Medulla oblongata (tissue), 1 donor: ENCODE measurements around the gene GGA1.
"Not testable (repeated sequence)": the region's sequence is repeated elsewhere in the genome, so short reads cannot be mapped to it uniquely, and the experiment has no call there.

Experiments
- DNase-seq: peaks from one replicate; pipeline ENCODE4 v3.0.0-alpha.2; 2015; ENCODE audit errors: extremely low spot score

The GGA1 gene

GRCh38 chr22:37650463-37651136, 42.0 kb downstream of the GGA1 start:
- DNase-seq: no peak

GRCh38 chr22:37654563-37655251, 46.1 kb downstream of the GGA1 start:
- no peak for DNase-seq

DNA sequence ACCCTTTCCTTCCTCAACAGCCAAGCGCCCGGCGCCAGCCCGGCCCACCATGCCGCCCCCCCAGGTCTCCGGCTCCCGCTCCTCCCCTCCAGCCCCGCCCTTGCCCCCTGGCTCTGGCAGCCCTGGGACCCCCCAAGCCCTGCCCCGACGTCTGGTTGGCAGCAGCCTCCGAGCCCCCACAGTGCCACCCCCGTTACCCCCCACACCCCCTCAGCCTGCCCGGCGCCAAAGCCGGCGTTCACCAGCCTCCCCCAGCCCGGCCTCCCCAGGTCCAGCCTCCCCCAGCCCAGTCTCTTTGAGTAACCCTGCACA, 46.6 kb downstream of the GGA1 start:
- no peak for DNase-seq

GRCh38 chr22:37656583-37656982, 47.9 kb downstream of the GGA1 start:
- DNase-seq: not testable (repeated sequence)

- DNase-seq: no peak
These were observed 49.0 kb downstream of the GGA1 start for GRCh38 chr22:37657590-37658132.

DNA sequence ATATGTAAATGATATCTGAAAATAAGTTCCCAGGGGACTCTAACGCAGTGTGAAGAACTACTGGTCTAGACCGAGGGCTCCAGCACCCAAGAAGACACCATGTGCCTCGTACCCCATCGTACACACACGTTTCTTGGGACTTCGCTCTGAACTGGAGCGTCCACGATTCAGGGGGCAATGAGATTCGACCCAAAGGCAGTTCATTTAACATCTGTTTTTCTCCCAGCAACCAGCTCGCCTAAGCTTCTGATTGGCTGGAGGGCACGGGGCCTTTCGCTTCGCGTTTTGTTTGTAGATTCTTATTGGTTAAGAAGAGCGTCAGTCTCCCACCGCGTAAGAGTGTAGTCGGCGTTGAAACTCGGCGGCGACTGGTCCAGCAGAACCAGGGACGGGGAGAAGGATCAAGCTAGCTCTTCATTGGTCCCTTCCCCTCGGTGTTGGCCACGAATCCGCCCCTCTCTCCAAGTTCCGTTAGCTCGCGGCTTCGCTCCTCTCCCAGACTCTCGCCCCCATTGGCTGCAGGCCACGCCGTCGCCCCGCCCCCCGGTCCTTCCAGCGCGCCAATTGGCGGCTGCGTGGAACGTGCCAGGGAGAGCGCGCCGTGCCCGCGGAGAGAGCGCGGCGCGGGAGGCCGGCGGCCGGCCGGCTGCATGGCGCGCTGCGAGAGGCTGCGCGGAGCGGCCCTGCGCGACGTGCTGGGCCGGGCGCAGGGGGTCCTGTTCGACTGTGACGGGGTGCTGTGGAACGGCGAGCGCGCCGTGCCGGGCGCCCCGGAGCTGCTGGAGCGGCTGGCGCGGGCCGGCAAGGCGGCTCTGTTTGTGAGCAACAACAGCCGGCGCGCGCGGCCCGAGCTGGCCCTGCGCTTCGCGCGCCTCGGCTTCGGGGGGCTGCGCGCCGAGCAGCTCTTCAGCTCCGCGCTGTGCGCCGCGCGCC, 49.8 kb downstream of the GGA1 start, which contains the start of gene PDXP:
Gene PDXP, plus strand, starts transcription at position 591 of the 933 bp plus-strand sequence. Its CDS starts 60 bp downstream, at position 651.
- peak; percentile 100 for DNase-seq

GRCh38 chr22:37659066-37659896, 50.6 kb downstream of the GGA1 start:
- no peak for DNase-seq

DNA sequence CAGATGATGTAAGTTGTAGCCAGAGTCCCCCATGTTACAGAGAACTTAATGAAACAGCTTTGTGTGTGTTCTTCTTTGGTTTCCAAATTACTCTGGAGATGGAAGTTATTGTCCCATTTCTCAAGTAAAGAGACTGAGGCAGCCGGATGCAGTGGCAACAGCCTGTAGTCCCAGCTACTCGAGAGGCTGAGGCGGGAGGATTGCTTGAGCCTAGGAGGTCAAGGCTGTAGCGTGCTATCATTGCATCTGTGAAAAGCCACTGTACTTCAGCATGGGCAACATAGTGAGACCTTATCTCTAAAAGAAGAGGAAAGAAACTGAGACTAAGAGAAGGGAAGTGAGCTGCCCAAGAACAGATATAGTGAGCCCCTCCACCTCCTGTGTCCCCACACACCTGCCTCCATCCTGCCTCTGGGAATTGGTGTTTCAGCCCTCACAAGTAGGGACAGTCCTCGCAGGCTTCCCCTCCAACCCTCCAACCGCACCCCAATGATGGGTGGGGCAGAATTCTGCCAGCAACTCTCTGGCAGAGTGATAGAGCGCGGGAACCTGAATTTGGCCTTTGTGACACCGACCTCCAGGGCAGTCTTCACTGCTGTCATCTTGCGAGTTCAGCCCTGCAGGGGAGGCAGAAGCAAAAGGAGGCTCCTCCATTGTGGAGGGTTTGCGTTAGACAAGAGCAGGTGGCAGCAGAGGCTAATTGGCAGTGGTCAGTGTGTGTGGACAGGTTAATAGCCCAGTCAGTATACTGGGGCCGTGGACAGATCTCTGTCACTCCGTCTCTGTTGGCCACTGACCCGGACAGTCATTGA, 51.5 kb downstream of the GGA1 start:
- DNase-seq: no peak

DNA sequence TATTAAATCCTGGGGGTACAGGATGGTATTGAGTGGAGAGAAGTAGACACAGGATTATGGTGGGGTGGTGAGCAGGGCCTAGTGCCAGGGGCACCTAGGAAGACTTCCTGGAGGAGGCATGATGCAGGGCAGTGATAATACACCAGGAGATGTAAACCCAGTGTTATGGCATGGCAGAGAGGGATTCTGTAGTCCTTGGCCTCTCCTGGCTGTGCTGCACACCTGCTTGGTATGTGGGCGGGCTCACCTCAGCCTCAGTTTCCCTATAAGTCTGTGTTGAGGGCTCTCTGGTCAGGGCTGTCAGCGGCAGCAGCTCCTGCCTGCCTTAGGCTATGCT, 52.0 kb downstream of the GGA1 start:
- no peak for DNase-seq

DNA sequence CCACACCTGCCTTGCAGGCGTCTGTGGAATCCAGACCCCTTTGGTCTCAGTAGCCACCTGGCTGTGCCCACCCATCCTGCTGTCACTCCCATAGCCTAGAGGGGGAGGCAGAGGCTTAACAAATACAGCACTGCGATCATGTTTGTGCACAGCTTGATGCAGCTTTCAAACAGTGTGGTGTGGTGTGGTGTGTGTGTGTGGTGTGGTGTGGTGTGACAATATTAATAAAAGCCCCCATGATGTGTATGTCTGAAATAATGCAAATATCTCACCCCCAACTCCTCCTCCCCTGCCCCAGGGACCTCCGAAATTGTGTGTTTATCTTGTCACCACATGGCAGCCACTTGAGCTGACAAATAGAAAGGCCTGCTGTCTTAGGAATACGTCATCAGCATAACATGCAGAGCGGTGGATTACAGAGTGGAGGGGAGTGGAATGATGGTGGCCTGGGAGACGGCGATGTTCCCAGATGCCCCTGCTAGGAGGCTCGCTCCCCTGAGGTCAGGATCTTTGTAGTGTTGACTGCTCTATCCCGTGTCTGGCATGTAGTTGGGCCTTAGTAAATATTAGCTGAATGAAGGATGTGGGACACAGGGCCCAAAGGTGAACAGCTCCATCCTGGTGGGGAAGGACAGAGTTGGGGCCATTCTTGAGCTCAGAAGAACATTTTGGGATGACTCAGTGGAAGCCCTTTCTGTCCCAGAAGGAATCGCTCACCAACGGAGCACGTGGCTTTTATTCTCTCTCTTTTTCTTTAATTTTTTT, 52.7 kb downstream of the GGA1 start:
- peak; percentile 80 for DNase-seq

DNA sequence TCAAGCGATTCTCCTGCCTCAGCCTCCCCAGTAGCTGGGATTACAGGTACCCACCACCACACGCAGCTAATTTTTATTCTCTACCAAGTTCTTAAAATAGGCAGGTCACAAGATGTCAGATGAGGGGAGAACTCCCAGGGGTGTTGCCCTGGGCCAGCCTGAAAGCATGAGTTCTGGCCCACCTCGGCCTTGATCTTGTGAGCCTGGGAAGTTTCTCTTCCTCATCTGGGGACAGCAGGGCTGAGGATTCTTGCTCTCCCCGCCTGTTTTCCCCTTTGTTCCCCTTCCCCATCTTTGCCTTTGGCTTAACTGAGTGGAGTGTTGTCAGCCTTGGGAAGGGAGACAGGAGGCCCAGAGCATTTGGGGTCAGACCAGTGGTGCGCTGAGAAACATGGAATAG, 53.4 kb downstream of the GGA1 start:
- DNase-seq: peak; percentile 76

DNA sequence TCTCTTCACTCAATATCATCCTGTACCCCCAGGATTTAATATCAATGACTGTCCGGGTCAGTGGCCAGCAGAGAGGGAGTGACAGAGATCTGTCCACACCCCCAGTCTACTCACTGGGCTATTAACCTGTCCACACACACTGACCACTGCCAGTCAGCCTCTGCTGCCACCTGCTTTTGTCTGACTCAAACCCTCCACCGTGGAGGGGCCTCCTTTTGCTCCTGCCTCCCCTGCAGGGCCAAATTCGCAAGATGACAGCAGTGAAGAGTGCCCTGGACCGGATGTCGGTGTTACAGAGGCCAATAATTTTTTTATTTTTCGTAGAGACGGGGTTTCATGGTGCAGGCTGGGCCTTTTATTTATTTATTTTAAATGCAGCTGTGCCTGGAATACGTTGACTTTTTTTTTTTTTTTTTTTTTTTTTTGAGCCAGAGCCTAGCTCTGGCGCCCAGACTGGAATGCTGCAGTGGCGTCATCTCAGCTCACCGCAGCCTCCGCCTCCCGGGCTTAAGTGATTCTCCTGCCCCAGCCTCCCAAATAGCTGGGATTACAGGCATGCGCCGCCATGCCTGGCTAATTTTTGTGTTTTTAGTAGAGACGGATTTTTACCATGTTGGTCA, 55.0 kb downstream of the GGA1 start:
- no peak for DNase-seq

DNA sequence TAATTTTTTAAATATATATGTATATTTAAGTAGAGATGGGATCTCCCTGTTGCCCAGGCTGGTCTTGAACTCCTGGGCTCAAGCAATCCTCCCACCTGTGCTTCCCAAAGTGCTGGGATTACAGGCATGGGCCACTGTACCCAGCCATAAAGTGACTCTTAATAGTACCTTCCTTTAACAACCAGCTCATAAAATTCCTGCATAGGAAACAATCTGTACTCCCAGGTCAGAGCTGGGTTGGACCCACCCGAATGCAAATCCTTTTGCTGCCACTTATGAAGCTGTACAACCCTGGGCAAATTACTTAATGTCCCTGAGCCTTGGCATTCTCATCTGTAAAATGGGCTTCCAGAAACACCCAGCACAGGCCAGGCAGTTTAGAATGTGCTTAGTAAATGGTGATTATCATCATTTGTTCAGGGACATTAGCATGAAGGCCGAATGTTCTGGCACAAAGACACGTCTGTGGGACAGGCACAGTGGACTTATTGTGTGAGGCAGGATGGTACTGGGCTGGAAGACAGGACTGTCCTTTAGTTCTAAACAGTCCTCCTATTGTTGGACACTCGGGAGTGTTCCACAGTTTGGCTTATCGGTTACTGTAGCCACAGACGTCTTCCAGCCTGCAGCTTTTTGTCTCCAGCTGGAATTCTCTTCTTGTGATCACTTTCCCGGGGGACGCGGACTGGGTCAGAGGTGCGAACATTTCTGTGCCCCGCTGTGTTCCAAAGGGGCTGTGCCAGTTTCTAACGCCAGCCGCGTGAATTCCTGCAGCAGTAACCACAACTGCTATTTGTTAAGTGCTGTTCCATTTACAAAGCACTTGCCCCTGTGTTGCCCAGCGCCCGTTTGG, 55.8 kb downstream of the GGA1 start:
- DNase-seq: peak; percentile 96

DNA sequence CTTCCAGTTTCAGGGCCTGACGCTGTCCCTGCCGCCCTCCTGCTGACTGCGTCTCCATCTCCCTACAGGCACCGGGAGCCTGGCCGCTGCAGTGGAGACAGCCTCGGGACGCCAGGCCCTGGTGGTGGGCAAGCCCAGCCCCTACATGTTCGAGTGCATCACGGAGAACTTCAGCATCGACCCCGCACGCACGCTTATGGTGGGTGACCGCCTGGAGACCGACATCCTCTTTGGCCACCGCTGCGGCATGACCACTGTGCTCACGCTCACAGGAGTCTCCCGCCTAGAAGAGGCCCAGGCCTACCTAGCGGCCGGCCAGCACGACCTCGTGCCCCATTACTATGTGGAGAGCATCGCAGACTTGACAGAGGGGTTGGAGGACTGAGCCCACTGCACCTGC, 56.9 kb downstream of the GGA1 start:
- no peak for DNase-seq

GRCh38 chr22:37669586-37669985, 61.0 kb downstream of the GGA1 start:
- DNase-seq: no peak

- no peak for DNase-seq
These were observed 63.7 kb downstream of the GGA1 start for GRCh38 chr22:37672206-37672919.

- no peak for DNase-seq
These were observed 64.4 kb downstream of the GGA1 start for GRCh38 chr22:37672920-37673455.
